Lower leg skin (tissue), 4 donors: ENCODE results near the gene SBNO1. TPM values are rescaled to one million over a fixed set of nuclear protein-coding genes. Genes with fewer than 3 reads are reported as not detected.

Experiments used
- DNase-seq, 2 donors: peaks; one replicate each; pipeline ENCODE4 v3.0.0-alpha.2; 2019; ENCODE audit warnings: low spot score in 2 of 2
- H3K4me3 ChIP-seq: fragments of 200-600 bp; sonication (generic); 2 replicates; pipeline ENCODE4 v1.5.1; 2017; ENCODE audit warnings: mild to moderate bottlenecking, low read depth; ENCODE audit not compliant: poor library complexity, severe bottlenecking
- CTCF ChIP-seq, 3 donors: fragments of 450-650 bp; IDR thresholded peaks; one replicate each; pipeline ENCODE4 v1.5.1; 2016; ENCODE audit warnings: antibody characterized with exemption in 3 of 3, mild to moderate bottlenecking in 3 of 3, moderate library complexity in 2 of 3
- POLR2A ChIP-seq, 2 donors: fragments of 450-650 bp; IDR thresholded peaks; one replicate each; pipeline ENCODE4 v1.6.1; 2016 to 2017; ENCODE audit warnings: antibody characterized with exemption in 2 of 2, mild to moderate bottlenecking in 1 of 2, moderate library complexity in 1 of 2
- WGBS, 2 donors: methylation state at CpG; one replicate each; pipeline ENCODE4 v1.1.5; 2018; 5-methylcytosine and 5-hydroxymethylcytosine counted together
- intact Hi-C: fragments of 100-400 bp; cut with DNase I; formaldehyde crosslinking; loops from one replicate; pipeline ENCODE4 v1.15.0; 2023; ENCODE audit warnings: low total_unique reads
- total RNA-seq, 4 donors: library from RNA; depleted of rRNA; stranded (reverse); fragments of >200 nt; gene quantifications; one replicate each; pipeline ENCODE4 v1.1.0, GENCODE V29; 2016

The SBNO1 gene
- total RNA-seq, 4 donors from 2014 or later = 18.6 to 22.3 (median 20.8) TPM

- 81 to 85% methylated on average over 17 to 19 of the region's 19 CpGs for WGBS, 2 donors
- intact Hi-C loops = no loop called here
- H3K4me3 ChIP-seq = no peak overlapping the region
- TF ChIP-seq POLR2A (IDR thresholded peaks at IDR 0.05) = no peak
- TF ChIP-seq CTCF (IDR thresholded peaks at IDR 0.05) = no peak
- DNase-seq = no peak
Observed at GRCh38 chr12:123266679-123267277, 97.9 kb downstream of the SBNO1 start.

- 70 to 72% methylated on average over 30 to 35 of the region's 35 CpGs for WGBS, 2 donors
- DNase-seq = no peak
- H3K4me3 ChIP-seq = no peak overlapping the region
- intact Hi-C loops = no loop called here
- TF ChIP-seq POLR2A (IDR thresholded peaks at IDR 0.05) = no peak
- TF ChIP-seq CTCF (IDR thresholded peaks at IDR 0.05) = no peak
Observed at GRCh38 chr12:123265851-123266678, 98.6 kb downstream of the SBNO1 start.

- DNase-seq = no peak
- no peak for TF ChIP-seq CTCF (IDR thresholded peaks at IDR 0.05)
- H3K4me3 ChIP-seq = no peak overlapping the region
- 62 to 67% methylated on average over 5 to 7 of the region's 7 CpGs for WGBS, 2 donors
- intact Hi-C loops = no loop called here
Observed at GRCh38 chr12:123264642-123265041, 100.0 kb downstream of the SBNO1 start.

GRCh38 chr12:123263196-123263817 is 101.3 kb downstream of the SBNO1 start:
- intact Hi-C loops = no loop called here
- 86 to 92% methylated on average over 8 of the region's 8 CpGs for WGBS, 2 donors

GRCh38 chr12:123261196-123261595 is 103.5 kb downstream of the SBNO1 start:
- H3K4me3 ChIP-seq = no peak overlapping the region
- TF ChIP-seq POLR2A (IDR thresholded peaks at IDR 0.05) (no peak), CTCF (IDR thresholded peaks at IDR 0.05) (no peak)
- DNase-seq = no peak
- 92% methylated on average over 4 of the region's 4 CpGs for WGBS, 2 donors
- intact Hi-C loops = no loop called here

More at GRCh38 chr12:123263196-123263817, 101.3 kb downstream of the SBNO1 start:
- TF ChIP-seq CTCF (IDR thresholded peaks at IDR 0.05) = no peak
- TF ChIP-seq POLR2A (IDR thresholded peaks at IDR 0.05) = no peak
- DNase-seq = no peak
- no peak overlapping the region for H3K4me3 ChIP-seq
